ENCODE data around the gene ACOT11.
"Not testable (repeated sequence)": the region's sequence is repeated elsewhere in the genome, so short reads cannot be mapped to it uniquely, and the experiment has no call there.

ACOT11 gene

GRCh38 chr1:54615531-54616279 lies 67.7 kb downstream of the ACOT11 start:
- no peak overlapping the region for H3K4me3 ChIP-seq (ENCODE audit: low read length)
- no peaks in the 10 kb centered on the region for H3K9me3 ChIP-seq (ENCODE audit: insufficient read depth, low read depth, low read length)
- WGBS: 84% methylated on average over 13 of the region's 13 CpGs
- peaks cover 5% of the 10 kb centered on the region for H3K4me1 ChIP-seq (ENCODE audit: insufficient read depth, low read length)
- H3K9ac ChIP-seq (ENCODE audit: low read depth, low read length): no peak overlapping the region
- no peaks in the 10 kb centered on the region for H3K27me3 ChIP-seq (ENCODE audit: insufficient read depth, low read length)
- H3K36me3 ChIP-seq (ENCODE audit: insufficient read depth, low read length): no peaks in the 10 kb centered on the region
- no peak overlapping the region for H3K27ac ChIP-seq (ENCODE audit: low read depth, low read length)

DNA sequence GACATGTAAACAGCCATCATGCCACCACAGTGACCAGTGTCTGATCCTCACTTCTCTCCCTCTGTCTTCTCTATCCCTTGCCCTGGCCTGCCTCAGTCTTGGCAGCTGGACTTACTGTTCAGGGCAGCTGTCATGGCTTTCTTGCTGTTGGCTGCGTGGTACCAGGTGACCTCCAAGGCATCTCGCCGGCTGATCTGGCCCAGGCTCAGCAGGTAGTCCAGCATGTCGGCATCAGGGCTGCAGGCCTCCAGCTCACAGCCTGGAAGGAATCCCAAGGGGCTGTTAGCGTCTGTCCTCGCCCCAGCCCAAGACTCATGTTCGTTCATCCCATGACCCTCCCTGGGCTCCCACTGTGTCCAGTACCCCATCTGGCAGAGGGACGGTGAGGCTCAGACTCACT lies 71.7 kb downstream of the ACOT11 start:
- Histone ChIP-seq H3K27ac (ENCODE audit: low read depth, low read length) (no peak overlapping the region), H3K27me3 (ENCODE audit: insufficient read depth, low read length) (no peaks in the 10 kb centered on the region), H3K9me3 (ENCODE audit: insufficient read depth, low read depth, low read length) (no peaks in the 10 kb centered on the region), H3K4me3 (ENCODE audit: low read length) (no peak overlapping the region), H3K36me3 (ENCODE audit: insufficient read depth, low read length) (no peaks in the 10 kb centered on the region), H3K4me1 (ENCODE audit: insufficient read depth, low read length) (peaks cover 3% of the 10 kb centered on the region; the same call in 1 of the 2 replicates), H3K9ac (ENCODE audit: low read depth, low read length) (no peak overlapping the region)
- WGBS: 78% methylated on average over 8 of the region's 8 CpGs

GRCh38 chr1:54623216-54624007 lies 75.4 kb downstream of the ACOT11 start, which contains the start of gene FAM151A:
TSS of gene FAM151A (minus strand) at chr1:54623525. CDS start at chr1:54623395, 130 bp downstream.
- no peak within 1 kb of the TSS for H3K27ac ChIP-seq (ENCODE audit: low read depth, low read length)
- no peaks in the 10 kb centered on the region for H3K36me3 ChIP-seq (ENCODE audit: insufficient read depth, low read length)
- H3K4me1 ChIP-seq (ENCODE audit: insufficient read depth, low read length): no peaks in the 10 kb centered on the region
- no peak within 1 kb of the TSS for H3K4me3 ChIP-seq (ENCODE audit: low read length)
- no peaks in the 10 kb centered on the region for H3K27me3 ChIP-seq (ENCODE audit: insufficient read depth, low read length)
- H3K9me3 ChIP-seq (ENCODE audit: insufficient read depth, low read depth, low read length): no peaks in the 10 kb centered on the region
- no peak within 1 kb of the TSS for H3K9ac ChIP-seq (ENCODE audit: low read depth, low read length)
- 83% methylated on average over 18 of the region's 18 CpGs for WGBS

- no peak overlapping the region for H3K27ac ChIP-seq (ENCODE audit: low read depth, low read length)
- H3K9me3 ChIP-seq (ENCODE audit: insufficient read depth, low read depth, low read length): no peaks in the 10 kb centered on the region
- 73% methylated on average over 7 of the region's 8 CpGs for WGBS
- H3K9ac ChIP-seq (ENCODE audit: low read depth, low read length): no peak overlapping the region
- H3K4me3 ChIP-seq (ENCODE audit: low read length): no peak overlapping the region
- no peaks in the 10 kb centered on the region for H3K4me1 ChIP-seq (ENCODE audit: insufficient read depth, low read length)
- H3K27me3 ChIP-seq (ENCODE audit: insufficient read depth, low read length): no peaks in the 10 kb centered on the region
- no peaks in the 10 kb centered on the region for H3K36me3 ChIP-seq (ENCODE audit: insufficient read depth, low read length)
These were observed 76.7 kb downstream of the ACOT11 start for GRCh38 chr1:54624466-54625464.

- no peaks in the 10 kb centered on the region for H3K9me3 ChIP-seq (ENCODE audit: insufficient read depth, low read depth, low read length)
- no peaks in the 10 kb centered on the region for H3K27me3 ChIP-seq (ENCODE audit: insufficient read depth, low read length)
- H3K4me1 ChIP-seq (ENCODE audit: insufficient read depth, low read length): no peaks in the 10 kb centered on the region
- H3K36me3 ChIP-seq (ENCODE audit: insufficient read depth, low read length): no peaks in the 10 kb centered on the region
- WGBS: 90% methylated on average over 10 of the region's 10 CpGs
- no peak overlapping the region for H3K27ac ChIP-seq (ENCODE audit: low read depth, low read length)
- no peak overlapping the region for H3K4me3 ChIP-seq (ENCODE audit: low read length)
- H3K9ac ChIP-seq (ENCODE audit: low read depth, low read length): no peak overlapping the region
These were observed 79.2 kb downstream of the ACOT11 start for GRCh38 chr1:54627196-54627595.

DNA sequence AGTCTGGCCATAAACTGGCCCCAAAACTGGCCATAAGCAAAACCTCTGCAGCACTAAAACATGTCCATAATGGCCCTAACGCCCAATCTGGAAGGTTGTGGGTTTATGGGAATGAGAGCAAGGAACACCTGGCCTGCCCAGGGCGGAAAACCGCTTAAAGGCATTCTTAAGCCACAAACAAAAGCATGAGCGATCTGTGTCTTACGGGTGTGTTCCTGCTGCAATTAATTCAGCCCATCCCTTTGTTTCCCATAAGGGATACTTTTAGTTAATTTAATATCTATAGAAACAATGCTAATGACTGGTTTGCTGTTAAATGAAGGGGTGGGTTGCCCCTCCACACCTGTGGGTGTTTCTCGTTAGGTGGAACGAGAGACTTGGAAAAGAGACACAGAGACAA lies 87.8 kb downstream of the ACOT11 start:
- 94% methylated on average over 7 of the region's 7 CpGs for WGBS
- not testable (repeated sequence) for H3K4me3 ChIP-seq (ENCODE audit: low read length); H3K36me3 ChIP-seq (ENCODE audit: insufficient read depth, low read length); H3K9me3 ChIP-seq (ENCODE audit: insufficient read depth, low read depth, low read length); H3K4me1 ChIP-seq (ENCODE audit: insufficient read depth, low read length); H3K9ac ChIP-seq (ENCODE audit: low read depth, low read length); H3K27me3 ChIP-seq (ENCODE audit: insufficient read depth, low read length); H3K27ac ChIP-seq (ENCODE audit: low read depth, low read length)

GRCh38 chr1:54636461-54637446 lies 88.7 kb downstream of the ACOT11 start:
- H3K4me3 ChIP-seq (ENCODE audit: low read length); H3K27ac ChIP-seq (ENCODE audit: low read depth, low read length); H3K9me3 ChIP-seq (ENCODE audit: insufficient read depth, low read depth, low read length); H3K36me3 ChIP-seq (ENCODE audit: insufficient read depth, low read length); H3K4me1 ChIP-seq (ENCODE audit: insufficient read depth, low read length); H3K9ac ChIP-seq (ENCODE audit: low read depth, low read length); H3K27me3 ChIP-seq (ENCODE audit: insufficient read depth, low read length): not testable (repeated sequence)
- WGBS: 87% methylated on average over 11 of the region's 14 CpGs

- H3K4me3 ChIP-seq (ENCODE audit: low read length): no peak overlapping the region
- no peak overlapping the region for H3K27ac ChIP-seq (ENCODE audit: low read depth, low read length)
- no peak overlapping the region for H3K9ac ChIP-seq (ENCODE audit: low read depth, low read length)
- no peaks in the 10 kb centered on the region for H3K36me3 ChIP-seq (ENCODE audit: insufficient read depth, low read length)
- H3K4me1 ChIP-seq (ENCODE audit: insufficient read depth, low read length): no peaks in the 10 kb centered on the region
- no peaks in the 10 kb centered on the region for H3K27me3 ChIP-seq (ENCODE audit: insufficient read depth, low read length)
- H3K9me3 ChIP-seq (ENCODE audit: insufficient read depth, low read depth, low read length): peaks cover 15% of the 10 kb centered on the region
- WGBS: 77% methylated on average over 4 of the region's 4 CpGs
These were observed 92.3 kb downstream of the ACOT11 start for GRCh38 chr1:54640361-54640760.

- H3K4me1 ChIP-seq (ENCODE audit: insufficient read depth, low read length): no peaks in the 10 kb centered on the region
- H3K9ac ChIP-seq (ENCODE audit: low read depth, low read length): no peak within 1 kb of the TSS
- 88% methylated on average over 8 of the region's 8 CpGs for WGBS
- no peaks in the 10 kb centered on the region for H3K36me3 ChIP-seq (ENCODE audit: insufficient read depth, low read length)
- no peaks in the 10 kb centered on the region for H3K27me3 ChIP-seq (ENCODE audit: insufficient read depth, low read length)
- no peak within 1 kb of the TSS for H3K27ac ChIP-seq (ENCODE audit: low read depth, low read length)
- H3K4me3 ChIP-seq (ENCODE audit: low read length): no peak within 1 kb of the TSS
- peaks cover 15% of the 10 kb centered on the region for H3K9me3 ChIP-seq (ENCODE audit: insufficient read depth, low read depth, low read length)
These were observed 93.1 kb downstream of the ACOT11 start, which contains the start of gene MROH7 for GRCh38 chr1:54640863-54641836. TSS of gene MROH7 (plus strand) at chr1:54641786. CDS start at chr1:54652927, 11,141 bp downstream.

All from HUES64 (cell line).